Fibroblast of upper back skin (primary cell): ENCODE results near the gene METRN.
A peak's percentile ranks its signal among the peaks of the same experiment; 100 is the strongest.

Experiments used
- DNase-seq: peaks from one replicate; pipeline ENCODE4 v3.0.0-alpha.2; 2013

METRN gene

GRCh38 chr16:693364-693763 lies 21.6 kb upstream of the METRN start:
- DNase-seq: no peak

- no peak for DNase-seq
Measured at GRCh38 chr16:693766-694165, 21.2 kb upstream of the METRN start.

- DNase-seq: no peak
Measured at GRCh38 chr16:694187-694862, 20.6 kb upstream of the METRN start.

GRCh38 chr16:694863-695354 lies 20.0 kb upstream of the METRN start:
- DNase-seq: no peak

- no peak for DNase-seq
Measured at GRCh38 chr16:695355-696089, 19.4 kb upstream of the METRN start.

- DNase-seq: no peak
Measured at GRCh38 chr16:698911-699671, 15.8 kb upstream of the METRN start.

- DNase-seq: no peak
Measured at GRCh38 chr16:700684-701584, 14.0 kb upstream of the METRN start.

GRCh38 chr16:702341-702740 lies 12.6 kb upstream of the METRN start:
- no peak for DNase-seq

GRCh38 chr16:703406-703805 lies 11.5 kb upstream of the METRN start:
- DNase-seq: no peak

- no peak for DNase-seq
Measured at GRCh38 chr16:704047-704446, 10.9 kb upstream of the METRN start.

GRCh38 chr16:704552-705380 lies 10.2 kb upstream of the METRN start:
- no peak for DNase-seq

GRCh38 chr16:705431-706188 lies 9.3 kb upstream of the METRN start, which contains the start of gene FBXL16:
FBXL16 (minus strand) TSS chr16:705801; CDS start chr16:697405, 8,396 bp downstream.
- no peak for DNase-seq

- DNase-seq: no peak
Measured at GRCh38 chr16:706189-707061, 8.5 kb upstream of the METRN start.

- no peak for DNase-seq
Measured at GRCh38 chr16:707062-707538, 7.8 kb upstream of the METRN start.

GRCh38 chr16:708019-708418 lies 6.9 kb upstream of the METRN start:
- no peak for DNase-seq

- no peak for DNase-seq
Measured at GRCh38 chr16:708959-709358, 6.0 kb upstream of the METRN start.

- DNase-seq: peak; percentile 79
Measured at GRCh38 chr16:709566-710499, 5.1 kb upstream of the METRN start.

- no peak for DNase-seq
Measured at GRCh38 chr16:710500-711075, 4.3 kb upstream of the METRN start.
